Measurements from ENCODE around the gene BACE1-AS. TPM values are rescaled to one million over a fixed set of nuclear protein-coding genes. Genes with fewer than 3 reads are reported as not detected.

The BACE1-AS gene
- total RNA-seq, 1 donor from 2014 or later, result 9.8 TPM

- DNase-seq (ENCODE audit: low spot score), result no peak
Observed at GRCh38 chr11:117289795-117290194, 1.4 kb upstream of the BACE1-AS start.

- no peak for DNase-seq (ENCODE audit: low spot score)
Observed at GRCh38 chr11:117292616-117293015, 1.5 kb downstream of the BACE1-AS start.

- no peak for DNase-seq (ENCODE audit: low spot score)
Observed at GRCh38 chr11:117295438-117296137, 4.4 kb downstream of the BACE1-AS start.

GRCh38 chr11:117296881-117297280 lies 5.7 kb downstream of the BACE1-AS start:
- no peak for DNase-seq (ENCODE audit: low spot score)

GRCh38 chr11:117298195-117298594 lies 7.0 kb downstream of the BACE1-AS start:
- no peak for DNase-seq (ENCODE audit: low spot score)

GRCh38 chr11:117299351-117300282 lies 8.5 kb downstream of the BACE1-AS start:
- no peak for DNase-seq (ENCODE audit: low spot score)

- peak; percentile 66 for DNase-seq (ENCODE audit: low spot score)
Observed at GRCh38 chr11:117300283-117300663, 9.1 kb downstream of the BACE1-AS start.

GRCh38 chr11:117300773-117301172 lies 9.6 kb downstream of the BACE1-AS start:
- no peak for DNase-seq (ENCODE audit: low spot score)

- DNase-seq (ENCODE audit: low spot score), result no peak
Observed at GRCh38 chr11:117302228-117302627, 11.1 kb downstream of the BACE1-AS start.

GRCh38 chr11:117303101-117303500 lies 12.0 kb downstream of the BACE1-AS start:
- no peak for DNase-seq (ENCODE audit: low spot score)

GRCh38 chr11:117303646-117304315 lies 12.6 kb downstream of the BACE1-AS start:
- no peak for DNase-seq (ENCODE audit: low spot score)

GRCh38 chr11:117305145-117305544 lies 14.0 kb downstream of the BACE1-AS start:
- no peak for DNase-seq (ENCODE audit: low spot score)

- no peak for DNase-seq (ENCODE audit: low spot score)
Observed at GRCh38 chr11:117309310-117309709, 18.2 kb downstream of the BACE1-AS start.

GRCh38 chr11:117313091-117313490 lies 21.9 kb downstream of the BACE1-AS start:
- DNase-seq (ENCODE audit: low spot score), result no peak

GRCh38 chr11:117313828-117314768 lies 23.0 kb downstream of the BACE1-AS start:
- DNase-seq (ENCODE audit: low spot score), result no peak

GRCh38 chr11:117314840-117315239 lies 23.7 kb downstream of the BACE1-AS start:
- no peak for DNase-seq (ENCODE audit: low spot score)

- no peak for DNase-seq (ENCODE audit: low spot score)
Observed at GRCh38 chr11:117315285-117316196, 24.4 kb downstream of the BACE1-AS start.

- DNase-seq (ENCODE audit: low spot score), result peak; percentile 82
Observed at GRCh38 chr11:117316197-117316961, 25.2 kb downstream of the BACE1-AS start, which contains the start of gene BACE1. Gene BACE1 (minus strand): TSS chr11:117316256. CDS start chr11:117315795, 461 bp downstream.

- DNase-seq (ENCODE audit: low spot score), result no peak
Observed at GRCh38 chr11:117318738-117319137, 27.6 kb downstream of the BACE1-AS start.
